Endothelial cell of umbilical vein (primary cell): ENCODE measurements around the gene TRMT2B. TPM values are rescaled to one million over a fixed set of nuclear protein-coding genes. Genes with fewer than 3 reads are reported as not detected.

Experiments
- BruUV-seq: library from RNA; stranded (reverse); fragments of 400-500 nt; replicated peaks from 2 replicates; lab custom pipeline; 2021; lab: Mats Ljungman, UMichigan
- CTCF ChIA-PET: fragments of 300-600, 350-600 bp; sonication (Branson Sonifier 250); formaldehyde crosslinking; loops from one replicate; lab custom pipeline; 2021; ENCODE audit warnings: antibody characterized with exemption, inconsistent platforms; lab: Charles Lee
- POLR2A ChIA-PET: fragments of 300-600, 350-600 bp; sonication (Branson Sonifier 250); formaldehyde crosslinking; loops from one replicate; lab custom pipeline; 2021; ENCODE audit warnings: antibody characterized with exemption, inconsistent platforms; lab: Charles Lee
- DNase-seq: peaks from one replicate; pipeline ENCODE4 v3.0.0-alpha.2; 2011; ENCODE audit warnings: low read depth, low spot score
- FAIRE-seq: peaks from 2 replicates; lab custom pipeline; 2011; peaks lifted over from hg19 to GRCh38; lab: Jason Lieb, UNC
- H2AFZ ChIP-seq: 2 replicates; pipeline ENCODE4 v1.6.0; 2012; ENCODE audit warnings: low read depth, low read length, control low read depth, inconsistent platforms
- H3K27ac ChIP-seq: 2 replicates; pipeline ENCODE4 v1.5.1; 2011; ENCODE audit warnings: low read depth, mild to moderate bottlenecking, control low read depth, low read length, moderate library complexity; ENCODE audit not compliant: insufficient read depth
- H3K27me3 ChIP-seq, 2 experiments: 2 replicates each; pipeline versions ENCODE4 v1.6.0 to v1.6.1; 2011; ENCODE audit warnings: low read length in 2 of 2, mixed read lengths in 1 of 2; ENCODE audit not compliant: control insufficient read depth in 2 of 2, insufficient read depth in 2 of 2
- H3K36me3 ChIP-seq, 2 experiments: 2 replicates in 1 of 2; 3 replicates in 1 of 2; pipeline ENCODE4 v1.5.1; 2011; ENCODE audit warnings: low read length in 2 of 2, mild to moderate bottlenecking in 1 of 2, moderate library complexity in 1 of 2; ENCODE audit not compliant: control insufficient read depth in 2 of 2, insufficient read depth in 2 of 2; ENCODE audit errors: extremely low read depth in 1 of 2
- H3K4me1 ChIP-seq: 3 replicates; pipeline ENCODE4 v1.5.1; 2011; ENCODE audit warnings: mild to moderate bottlenecking, low read length; ENCODE audit not compliant: control insufficient read depth, insufficient read depth; ENCODE audit errors: extremely low read depth
- H3K4me2 ChIP-seq: 2 replicates; pipeline ENCODE4 v1.6.1; 2011; ENCODE audit warnings: low read length, control low read depth, mixed read lengths; ENCODE audit not compliant: insufficient read depth
- H3K4me3 ChIP-seq, 3 experiments: fragments of 200-600 bp in 1 of 3; sonication (generic), shearing (Covaris generic) in 1 of 3; replicated peaks in 1 of 3; 2 replicates each; pipeline ENCODE4 v1.5.1; 2011 to 2016; ENCODE audit warnings: control low read depth in 3 of 3, low read length in 3 of 3, mild to moderate bottlenecking in 2 of 3, inconsistent platforms in 1 of 3, low read depth in 1 of 3, moderate library complexity in 1 of 3; ENCODE audit not compliant: insufficient read depth in 1 of 3
- H3K79me2 ChIP-seq: 2 replicates; pipeline ENCODE4 v1.6.0; 2012; ENCODE audit warnings: low read length, inconsistent platforms; ENCODE audit not compliant: control insufficient read depth, insufficient read depth
- H3K9ac ChIP-seq: replicated peaks from 2 replicates; pipeline ENCODE3; 2011; ENCODE audit warnings: low read length, control low read depth; ENCODE audit not compliant: insufficient read depth; ENCODE audit errors: extremely low read depth
- H3K9me1 ChIP-seq: replicated peaks from 3 replicates; pipeline ENCODE4 v1.6.0; 2011; ENCODE audit warnings: mild to moderate bottlenecking, low read length; ENCODE audit not compliant: control insufficient read depth, insufficient read depth; ENCODE audit errors: extremely low read depth
- H3K9me3 ChIP-seq: replicated peaks from 2 replicates; pipeline ENCODE4 v1.5.1; 2012; ENCODE audit warnings: low read length, inconsistent platforms; ENCODE audit not compliant: control insufficient read depth, insufficient read depth
- H4K20me1 ChIP-seq: replicated peaks from 2 replicates; pipeline ENCODE3; 2011; ENCODE audit warnings: mild to moderate bottlenecking, low read length; ENCODE audit not compliant: control insufficient read depth, insufficient read depth; ENCODE audit errors: extremely low read depth
- CTCF ChIP-seq, 2 donors: IDR thresholded peaks; 1 replicate in 1 of 2; 2 replicates in 1 of 2; pipeline ENCODE4 v1.5.1; 2011; ENCODE audit warnings: low read length in 2 of 2, mild to moderate bottlenecking in 2 of 2, moderate library complexity in 2 of 2, control low read depth in 1 of 2, inconsistent platforms in 1 of 2, low read depth in 1 of 2; ENCODE audit not compliant: insufficient read depth in 1 of 2; ENCODE audit errors: extremely low read depth in 1 of 2
- EZH2 ChIP-seq: IDR thresholded peaks from 2 replicates; pipeline ENCODE4 v1.6.1; 2012; ENCODE audit warnings: borderline replicate concordance, low read depth, mild to moderate bottlenecking, moderate library complexity, low read length, inconsistent platforms; ENCODE audit not compliant: severe bottlenecking
- FOS ChIP-seq: IDR thresholded peaks from 2 replicates; pipeline ENCODE4 v1.6.1; 2011; ENCODE audit warnings: mild to moderate bottlenecking, low read length, moderate library complexity, borderline replicate concordance; ENCODE audit not compliant: insufficient read depth
- GATA2 ChIP-seq: IDR thresholded peaks from 2 replicates; pipeline ENCODE4 v1.7.0; 2011; ENCODE audit warnings: low read depth, mild to moderate bottlenecking, moderate library complexity, mixed read lengths, low read length; ENCODE audit not compliant: insufficient read length, insufficient read depth
- JUN ChIP-seq: IDR thresholded peaks from 2 replicates; pipeline ENCODE4 v1.6.1; 2011; ENCODE audit warnings: borderline replicate concordance, low read depth; ENCODE audit not compliant: insufficient read length, insufficient read depth
- MYC ChIP-seq: IDR thresholded peaks from one replicate; pipeline ENCODE4 v1.6.1; 2011; ENCODE audit warnings: mild to moderate bottlenecking, low read depth, low read length
- POLR2A ChIP-seq: IDR thresholded peaks from 2 replicates; pipeline ENCODE4 v1.6.1; 2012; ENCODE audit warnings: low read depth, mild to moderate bottlenecking, control low read depth, low read length
- POLR2AphosphoS5 ChIP-seq: IDR thresholded peaks from 2 replicates; pipeline ENCODE4 v1.6.1; 2012; ENCODE audit warnings: low read depth, mild to moderate bottlenecking, control low read depth, low read length, moderate library complexity; ENCODE audit not compliant: insufficient read depth
- dilution Hi-C: fragments of 300-500 bp; cut with MboI; formaldehyde crosslinking; loops from one replicate; pipeline ENCODE4 v1.15.0; 2019; ENCODE audit warnings: low sequenced_read_pairs; ENCODE audit not compliant: extremely low pct_ligation_motif_present
- intact Hi-C: fragments of 100-400 bp; cut with micrococcal nuclease; formaldehyde crosslinking; loops from one replicate; pipeline ENCODE4 v1.10.0; 2022
- polyA plus RNA-seq, 4 experiments: library from polyadenylated mRNA; depleted of rRNA in 3 of 4; stranded (reverse) in 3 of 4; unstranded in 1 of 4; fragments of >200 nt; gene quantifications; 2 replicates each; pipeline versions ENCODE4 v1.2.1 to v1.2.3, GENCODE V29; 2011 to 2012; ENCODE audit warnings: missing spikeins in 1 of 4
- total RNA-seq: library from RNA; stranded (reverse); gene quantifications from 2 replicates; pipeline ENCODE4 v1.2.3, GENCODE V29; 2021
- TF ChIP-seq, protein P1 (sequence below): IDR thresholded peaks from 2 replicates; pipeline ENCODE4 v1.6.1; 2011; ENCODE audit not compliant: insufficient read depth, insufficient read length

The TRMT2B gene
- total and polyA plus RNA-seq, 2 donors (not counting 3 experiments of a cell fraction or from before 2014, with no cell fraction given): 18.3 to 21.3 TPM

GRCh38 chrX:100969408-100969807, 82.5 kb downstream of the TRMT2B start, which contains the start of gene ARL13A:
ARL13A (plus strand) TSS chrX:100969708; CDS start chrX:100973690, 3,982 bp downstream.
- TF ChIP-seq MYC: no peak
- no peak for TF ChIP-seq POLR2A
- TF ChIP-seq POLR2AphosphoS5: no peak
- TF ChIP-seq FOS: no peak
- TF ChIP-seq, protein P1, sequence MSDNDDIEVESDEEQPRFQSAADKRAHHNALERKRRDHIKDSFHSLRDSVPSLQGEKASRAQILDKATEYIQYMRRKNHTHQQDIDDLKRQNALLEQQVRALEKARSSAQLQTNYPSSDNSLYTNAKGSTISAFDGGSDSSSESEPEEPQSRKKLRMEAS: no peak
- no peak for TF ChIP-seq CTCF (IDR thresholded peaks at IDR 0.05; ENCODE audit: extremely low read depth in 1 of 2, insufficient read depth in 1 of 2, low read depth in 1 of 2, low read length in 2 of 2)
- DNase-seq: no peak
- Histone ChIP-seq H3K27me3 (no peaks in the 10 kb centered on the region), H3K79me2 (no peaks in the 10 kb centered on the region), H3K4me1 (peaks cover 6% of the 10 kb centered on the region), H4K20me1 (no peaks in the 10 kb centered on the region), H3K4me2 (no peak within 1 kb of the TSS), H3K9ac (no peak within 1 kb of the TSS), H2AFZ (no peak within 1 kb of the TSS), H3K9me3 (no peaks in the 10 kb centered on the region), H3K36me3 (no peaks in the 10 kb centered on the region), H3K9me1 (no peaks in the 10 kb centered on the region), H3K27ac (no peak within 1 kb of the TSS), H3K4me3 (no peak within 1 kb of the TSS)
- dilution Hi-C loops (no loop called here), intact Hi-C loops (no loop called here)
- no TSS peak for BruUV-seq
- ChIA-PET POLR2A (no interaction called here), CTCF (no interaction called here)
- no peak for FAIRE-seq

- Histone ChIP-seq H3K36me3 (no peaks in the 10 kb centered on the region), H3K27ac (no peak overlapping the region), H2AFZ (no peak overlapping the region), H3K79me2 (no peaks in the 10 kb centered on the region), H3K4me3 (no peak overlapping the region), H4K20me1 (no peaks in the 10 kb centered on the region), H3K4me2 (no peak overlapping the region), H3K27me3 (no peaks in the 10 kb centered on the region), H3K9me1 (no peaks in the 10 kb centered on the region), H3K9me3 (no peaks in the 10 kb centered on the region), H3K4me1 (no peaks in the 10 kb centered on the region), H3K9ac (no peak overlapping the region)
- FAIRE-seq (no peak), DNase-seq (no peak)
- ChIA-PET CTCF (no interaction called here), POLR2A (no interaction called here)
- dilution Hi-C loops (no loop called here), intact Hi-C loops (no loop called here)
- BruUV-seq: no TSS peak
- TF ChIP-seq, protein P1: no peak
- TF ChIP-seq POLR2A (no peak), EZH2 (no peak), MYC (no peak), POLR2AphosphoS5 (no peak), JUN (no peak), FOS (no peak), GATA2 (no peak)
These were observed 87.5 kb downstream of the TRMT2B start for GRCh38 chrX:100964362-100964761.
